Smooth muscle cell of bladder (primary cell): ENCODE data around the gene OR12D2. TPM values are rescaled to one million over a fixed set of nuclear protein-coding genes. Genes with fewer than 3 reads are reported as not detected.

ENCODE experiments used
- total RNA-seq: library from RNA; depleted of rRNA; stranded (reverse); fragments of >200 nt; gene quantifications from 2 replicates; pipeline ENCODE4 v1.2.3, GENCODE V29; 2014

Gene OR12D2, protein sequence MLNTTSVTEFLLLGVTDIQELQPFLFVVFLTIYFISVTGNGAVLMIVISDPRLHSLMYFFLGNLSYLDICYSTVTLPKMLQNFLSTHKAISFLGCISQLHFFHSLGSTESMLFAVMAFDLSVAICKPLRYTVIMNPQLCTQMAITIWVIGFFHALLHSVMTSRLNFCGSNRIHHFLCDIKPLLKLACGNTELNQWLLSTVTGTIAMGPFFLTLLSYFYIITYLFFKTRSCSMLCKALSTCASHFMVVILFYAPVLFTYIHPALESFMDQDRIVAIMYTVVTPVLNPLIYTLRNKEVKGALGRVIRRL
- not detected in 2 replicates for total RNA-seq

DNA sequence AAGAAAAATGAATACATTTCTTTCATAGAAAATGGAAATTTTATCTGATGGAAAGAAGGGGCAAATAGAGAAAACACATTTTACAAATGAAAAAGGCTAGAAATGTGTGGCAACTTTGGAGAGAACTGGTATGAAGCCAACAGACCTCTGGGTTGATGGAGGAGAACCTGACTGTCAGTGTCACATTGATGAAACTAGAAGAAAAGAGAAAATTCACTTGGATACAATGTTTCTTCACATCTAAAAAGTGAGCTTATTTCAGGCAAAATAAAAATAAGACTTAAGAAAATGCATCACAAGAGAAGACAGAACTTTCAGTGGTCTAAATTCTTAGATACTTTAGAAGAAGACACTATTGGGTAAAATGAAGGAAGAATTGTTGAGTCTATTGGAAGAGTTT lies at the start of gene OR12D2:
TSS of gene OR12D2 (plus strand) at position 301 of the 400 bp plus-strand sequence. CDS start 1,069 bp downstream, outside the sequence.

GRCh38 chr6:29368765-29369164 lies 26.7 kb upstream of the OR12D2 start, which contains the start of gene OR5V1:
OR5V1 (minus strand) TSS chr6:29368865; CDS start chr6:29356195, 12,670 bp downstream.

GRCh38 chr6:29375191-29375590 lies 20.2 kb upstream of the OR12D2 start, which contains the start of gene OR12D3:
OR12D3 (minus strand) TSS chr6:29375291; CDS start chr6:29375287, 4 bp downstream.

DNA sequence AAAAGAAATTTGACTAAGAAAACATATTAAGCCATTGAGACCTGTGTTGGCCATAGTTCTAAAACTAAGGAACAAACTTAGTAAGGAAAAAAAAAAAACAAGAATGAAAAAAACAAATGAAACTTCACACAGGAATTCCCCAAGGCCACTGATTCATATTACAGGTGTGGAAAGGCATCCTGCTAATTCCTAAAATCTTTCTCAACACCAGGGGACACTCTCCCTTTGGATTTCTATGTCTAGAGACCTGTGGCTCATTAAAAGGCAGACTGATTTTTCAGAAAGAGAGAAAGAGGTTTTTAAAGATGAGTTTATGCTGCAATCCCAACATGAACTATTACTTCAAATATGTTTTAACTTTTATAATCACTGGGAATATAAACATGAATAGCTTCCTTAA lies 19.2 kb downstream of the OR12D2 start, which contains the start of gene OR12D1:
TSS of gene OR12D1 (plus strand) at position 341 of the 400 bp plus-strand sequence.

GRCh38 chr6:29439006-29439405 lies 43.6 kb downstream of the OR12D2 start, which contains the start of gene OR10C1:
OR10C1 (plus strand) TSS chr6:29439306; CDS start chr6:29440016, 710 bp downstream.

Other genes starting within 250 kb of the OR12D2 start
- gene OR2J2, start 224.7 kb upstream of the OR12D2 start, total RNA-seq = not detected in 2 replicates
- gene OR14J1, start 93.9 kb upstream of the OR12D2 start, total RNA-seq = not detected in 2 replicates
- gene OR5V1, start 26.8 kb upstream of the OR12D2 start, total RNA-seq = not detected in 2 replicates
- gene OR12D3, start 20.3 kb upstream of the OR12D2 start, total RNA-seq = not detected in 2 replicates
- gene OR12D1, start 19.3 kb downstream of the OR12D2 start, total RNA-seq = not detected in 2 replicates
- not detected in 2 replicates for gene OR10C1, start 43.7 kb downstream of the OR12D2 start, total RNA-seq
- not detected in 2 replicates for gene OR11A1, start 61.4 kb downstream of the OR12D2 start, total RNA-seq
- gene OR2H1, start 61.5 kb downstream of the OR12D2 start, total RNA-seq = 0.14 TPM in 1 of 2 replicates, not detected in the other
- gene MAS1L, start 92.3 kb downstream of the OR12D2 start, total RNA-seq = not detected in 2 replicates
- gene UBD, start 164.1 kb downstream of the OR12D2 start, total RNA-seq = not detected in 2 replicates
- gene OR2H2, start 189.5 kb downstream of the OR12D2 start, total RNA-seq = not detected in 2 replicates
- gene GABBR1, start 237.6 kb downstream of the OR12D2 start, total RNA-seq = 10.2 and 13.5 TPM in 2 replicates